ENCODE measurements around the gene TUG1. TPM values are rescaled to one million over a fixed set of nuclear protein-coding genes. Genes with fewer than 3 reads are reported as not detected.
A peak's percentile ranks its signal among the peaks of the same experiment; 100 is the strongest.

TUG1 gene
- total RNA-seq, 2 experiments from 2014 or later: 85.8 to 86.2 TPM

GRCh38 chr22:30949934-30950660, 19.0 kb upstream of the TUG1 start:
- Histone ChIP-seq H3K4me1 (ENCODE audit: insufficient read depth, low read length) (peaks cover 28% of the 10 kb centered on the region), H3K27me3 (ENCODE audit: control insufficient read depth in 1 of 2, insufficient read depth in 2 of 2, low read length in 2 of 2) (no peaks in the 10 kb centered on the region), H3K36me3 (ENCODE audit: insufficient read depth, low read length) (peaks cover 53% of the 10 kb centered on the region), H3K27ac (ENCODE audit: low read depth in 1 of 2, low read length in 2 of 2) (no peak overlapping the region), H3K4me3 (ENCODE audit: low read length) (no peak overlapping the region), H3K9me3 (ENCODE audit: control insufficient read depth in 1 of 2, insufficient read depth in 1 of 2, low read length in 2 of 2) (no peaks in the 10 kb centered on the region)
- Mint-ChIP-seq H3K27ac (no peak overlapping the region), H3K9me3 (no peaks in the 10 kb centered on the region), H3K36me3 (ENCODE audit: low read depth) (peaks cover 67% of the 10 kb centered on the region), H3K4me1 (ENCODE audit: low read depth) (peaks cover 60% of the 10 kb centered on the region), H3K27me3 (no peaks in the 10 kb centered on the region), H3K4me3 (no peak overlapping the region)
- no peak for ATAC-seq (ENCODE audit: poor library complexity)
- POLR2A ChIA-PET: interaction anchor here (0.6 to 4.5 kb wide), 4 partner anchors 9 to 135 kb away, joined by 3 to 35 read pairs (median 3); partner anchors contain the start of genes MORC2 and TUG1
- intact Hi-C loops (cut with DNase I, micrococcal nuclease): loop anchor here (1.0 to 10.0 kb wide), 3 partner anchors 135 to 282 kb away; no protein-coding TSS in a partner anchor
- no peak for TF ChIP-seq CTCF (IDR thresholded peaks at IDR 0.05)
- DNase-seq: no peak
- CTCF ChIA-PET: interaction anchor here (1.5 to 2.6 kb wide), 2 partner anchors 133 to 135 kb away, joined by 3 to 10 read pairs; no protein-coding TSS in a partner anchor

GRCh38 chr22:30953206-30953605, 15.9 kb upstream of the TUG1 start:
- Histone ChIP-seq H3K9me3 (ENCODE audit: control insufficient read depth in 1 of 2, insufficient read depth in 1 of 2, low read length in 2 of 2) (no peaks in the 10 kb centered on the region), H3K27ac (ENCODE audit: low read depth in 1 of 2, low read length in 2 of 2) (no peak overlapping the region), H3K27me3 (ENCODE audit: control insufficient read depth in 1 of 2, insufficient read depth in 2 of 2, low read length in 2 of 2) (no peaks in the 10 kb centered on the region), H3K36me3 (ENCODE audit: insufficient read depth, low read length) (peaks cover 30% of the 10 kb centered on the region), H3K4me1 (ENCODE audit: insufficient read depth, low read length) (peaks cover 31% of the 10 kb centered on the region), H3K4me3 (ENCODE audit: low read length) (no peak overlapping the region)
- Mint-ChIP-seq H3K27me3 (no peaks in the 10 kb centered on the region), H3K4me3 (no peak overlapping the region), H3K4me1 (ENCODE audit: low read depth) (peaks cover 70% of the 10 kb centered on the region), H3K36me3 (ENCODE audit: low read depth) (peaks cover 48% of the 10 kb centered on the region), H3K9me3 (no peaks in the 10 kb centered on the region), H3K27ac (no peak overlapping the region)
- no peak for TF ChIP-seq CTCF (IDR thresholded peaks at IDR 0.05)
- ATAC-seq (ENCODE audit: poor library complexity) (no peak), DNase-seq (no peak)
- intact Hi-C loops (cut with DNase I, micrococcal nuclease): no loop called here
- POLR2A ChIA-PET: interaction anchor here (1.5 to 4.5 kb wide), 3 partner anchors 13 to 132 kb away, joined by 3 to 35 read pairs (median 8); partner anchors contain the start of genes MORC2 and TUG1
- CTCF ChIA-PET: interaction anchor here (0.9 to 1.2 kb wide), 2 partner anchors 132 to 265 kb away, joined by 3 to 6 read pairs; no protein-coding TSS in a partner anchor

DNA sequence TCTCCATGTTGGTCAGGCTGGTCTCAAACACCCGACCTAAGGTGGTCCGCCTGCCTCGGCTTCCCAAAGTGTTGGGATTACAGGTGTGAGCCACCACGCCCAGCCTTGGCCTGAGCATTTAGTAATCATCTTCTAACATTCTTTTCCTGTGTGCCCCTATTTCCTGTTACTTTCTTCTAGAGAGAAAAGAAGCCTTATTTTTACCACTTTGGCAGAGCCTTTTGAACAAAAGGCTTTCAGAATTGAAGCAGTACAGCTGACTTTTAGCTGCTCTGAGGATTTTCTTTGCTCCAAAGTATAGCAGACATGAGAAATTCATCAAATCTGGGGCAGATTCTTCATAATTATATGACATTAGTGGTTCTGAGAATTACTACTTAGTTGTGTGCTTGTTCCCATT, 13.9 kb upstream of the TUG1 start:
- no peaks in the 10 kb centered on the region for H3K27me3 Mint-ChIP-seq
- Histone ChIP-seq H3K9me3 (ENCODE audit: control insufficient read depth in 1 of 2, insufficient read depth in 1 of 2, low read length in 2 of 2) (no peaks in the 10 kb centered on the region), H3K27me3 (ENCODE audit: control insufficient read depth in 1 of 2, insufficient read depth in 2 of 2, low read length in 2 of 2) (no peaks in the 10 kb centered on the region), H3K36me3 (ENCODE audit: insufficient read depth, low read length) (peaks cover 10% of the 10 kb centered on the region), H3K4me3 (ENCODE audit: low read length) (no peak overlapping the region), H3K4me1 (ENCODE audit: insufficient read depth, low read length) (peaks cover 29% of the 10 kb centered on the region), H3K27ac (ENCODE audit: low read depth in 1 of 2, low read length in 2 of 2) (no peak overlapping the region)
- H3K9me3 Mint-ChIP-seq: no peaks in the 10 kb centered on the region
- ATAC-seq (ENCODE audit: poor library complexity) (no peak), DNase-seq (peak in 1 of 14 experiments; percentile 9)
- peak overlapping the region; percentile 54 for H3K4me3 Mint-ChIP-seq
- intact Hi-C loops (cut with DNase I, micrococcal nuclease): no loop called here
- CTCF ChIA-PET: interaction anchor here (1.4 kb wide), 1 partner anchor 130 kb away, joined by 5 read pairs; no protein-coding TSS in a partner anchor
- peaks cover 83% of the 10 kb centered on the region for H3K4me1 Mint-ChIP-seq (ENCODE audit: low read depth)
- no peak for TF ChIP-seq CTCF (IDR thresholded peaks at IDR 0.05)
- POLR2A ChIA-PET: interaction anchor here (1.1 to 2.6 kb wide), 3 partner anchors 9 to 130 kb away, joined by 3 to 26 read pairs (median 4); partner anchors contain the start of genes MORC2 and TUG1
- H3K27ac Mint-ChIP-seq: peak overlapping the region; percentile 74
- peaks cover 33% of the 10 kb centered on the region for H3K36me3 Mint-ChIP-seq (ENCODE audit: low read depth)

Measured in CD4-positive, alpha-beta T cell (primary cell).